Chondrocyte (in vitro differentiated cells): ENCODE data around the gene PAK5. TPM values are rescaled to one million over a fixed set of nuclear protein-coding genes. Genes with fewer than 3 reads are reported as not detected.

Experiments used
- DNase-seq: peaks from one replicate; pipeline ENCODE4 v3.0.0; 2021; ENCODE audit warnings: mixed read lengths, low spot score
- H3K27ac Mint-ChIP-seq: one replicate; pipeline ENCODE4 v1.8.0; 2021; ENCODE audit warnings: mild to moderate bottlenecking, moderate library complexity, mixed read lengths; ENCODE audit not compliant: unreplicated experiment
- H3K27me3 Mint-ChIP-seq: 2 replicates; pipeline ENCODE4 v1.8.0; 2021; ENCODE audit warnings: low read depth, mixed read lengths
- H3K36me3 Mint-ChIP-seq: 2 replicates; pipeline ENCODE4 v1.8.0; 2021; ENCODE audit warnings: low read depth, mixed read lengths
- H3K4me1 Mint-ChIP-seq: 2 replicates; pipeline ENCODE4 v1.8.0; 2021; ENCODE audit warnings: low read depth, mild to moderate bottlenecking, mixed read lengths
- H3K4me3 Mint-ChIP-seq: one replicate; pipeline ENCODE4 v1.8.0; 2021; ENCODE audit warnings: mild to moderate bottlenecking, moderate library complexity, mixed read lengths; ENCODE audit not compliant: unreplicated experiment
- H3K9me3 Mint-ChIP-seq: 2 replicates; pipeline ENCODE4 v1.8.0; 2021; ENCODE audit warnings: low read depth, mixed read lengths
- CTCF ChIP-seq: fragments of 200-600 bp; sonication (generic); IDR thresholded peaks from 2 replicates; pipeline ENCODE4 v1.5.0; 2021; ENCODE audit warnings: antibody characterized with exemption, mild to moderate bottlenecking, moderate library complexity
- total RNA-seq: library from RNA; stranded (reverse); gene quantifications from 3 replicates; pipeline ENCODE4 v1.2.1, GENCODE V29; 2021

Gene PAK5
- total RNA-seq, 1 donor from 2014 or later = not detected

GRCh38 chr20:9710685-9711084 lies 128.2 kb downstream of the PAK5 start:
- H3K4me3 Mint-ChIP-seq = no peak overlapping the region
- no peak for TF ChIP-seq CTCF
- no peaks in the 10 kb centered on the region for H3K4me1 Mint-ChIP-seq
- no peak overlapping the region for H3K27ac Mint-ChIP-seq
- H3K36me3 Mint-ChIP-seq = no peaks in the 10 kb centered on the region
- H3K9me3 Mint-ChIP-seq = no peaks in the 10 kb centered on the region
- DNase-seq = no peak
- H3K27me3 Mint-ChIP-seq = peaks cover 10% of the 10 kb centered on the region

- DNase-seq = no peak
- Mint-ChIP-seq H3K9me3 (no peaks in the 10 kb centered on the region), H3K36me3 (no peaks in the 10 kb centered on the region), H3K4me3 (no peak overlapping the region), H3K27me3 (peaks cover 8% of the 10 kb centered on the region), H3K4me1 (no peaks in the 10 kb centered on the region), H3K27ac (no peak overlapping the region)
- TF ChIP-seq CTCF = no peak
Observed at GRCh38 chr20:9705722-9706476, 133.0 kb downstream of the PAK5 start.

GRCh38 chr20:9699181-9699580 lies 139.7 kb downstream of the PAK5 start:
- TF ChIP-seq CTCF = no peak
- no peaks in the 10 kb centered on the region for H3K9me3 Mint-ChIP-seq
- no peak overlapping the region for H3K4me3 Mint-ChIP-seq
- peaks cover 16% of the 10 kb centered on the region for H3K27me3 Mint-ChIP-seq
- H3K27ac Mint-ChIP-seq = no peak overlapping the region
- no peak for DNase-seq
- H3K4me1 Mint-ChIP-seq = no peaks in the 10 kb centered on the region
- no peaks in the 10 kb centered on the region for H3K36me3 Mint-ChIP-seq

- Mint-ChIP-seq H3K4me1 (no peaks in the 10 kb centered on the region), H3K9me3 (no peaks in the 10 kb centered on the region), H3K4me3 (no peak overlapping the region), H3K27ac (no peak overlapping the region), H3K27me3 (peaks cover 21% of the 10 kb centered on the region), H3K36me3 (no peaks in the 10 kb centered on the region)
- TF ChIP-seq CTCF = no peak
- DNase-seq = no peak
Observed at GRCh38 chr20:9689041-9689440, 149.8 kb downstream of the PAK5 start.

- Mint-ChIP-seq H3K36me3 (no peaks in the 10 kb centered on the region), H3K4me1 (no peaks in the 10 kb centered on the region), H3K9me3 (no peaks in the 10 kb centered on the region), H3K4me3 (no peak overlapping the region), H3K27me3 (peaks cover 16% of the 10 kb centered on the region), H3K27ac (no peak overlapping the region)
- TF ChIP-seq CTCF = no peak
- no peak for DNase-seq
Observed at GRCh38 chr20:9686866-9687265, 152.0 kb downstream of the PAK5 start.
